ENCODE results near the gene TTBK1. TPM values are rescaled to one million over a fixed set of nuclear protein-coding genes. Genes with fewer than 3 reads are reported as not detected.

The TTBK1 gene
- total and polyA plus RNA-seq, 2 donors (not counting 1 experiment from before 2014, with no cell fraction given) = 0.07 TPM; not detected in 1

GRCh38 chr6:43307451-43308100, 64.3 kb downstream of the TTBK1 start:
- Histone ChIP-seq H3K36me3 (replicated peaks in 1 of 2; ENCODE audit: control extremely low read depth in 1 of 2, control insufficient read depth in 1 of 2, extremely low read depth in 1 of 2, insufficient read depth in 2 of 2, low read length in 1 of 2) (peaks cover 0 to 2% of the 10 kb centered on the region in 2 experiments), H3K79me2 (ENCODE audit: control insufficient read depth, insufficient read depth, low read length) (peaks cover 9% of the 10 kb centered on the region), H3K4me1 (ENCODE audit: control insufficient read depth in 2 of 2, insufficient read depth in 2 of 2, low read length in 2 of 2) (peaks cover 32 to 35% of the 10 kb centered on the region in 2 donors), H3K27me3 (replicated peaks in 1 of 4; ENCODE audit: control extremely low read depth in 1 of 4, control insufficient read depth in 3 of 4, insufficient read depth in 4 of 4, low read length in 3 of 4) (no peaks in the 10 kb centered on the region), H3K9me3 (ENCODE audit: control extremely low read depth in 1 of 3, control insufficient read depth in 2 of 3, insufficient read depth in 1 of 3, low read length in 2 of 3) (peaks cover 0 to 5% (median 0%) of the 10 kb centered on the region in 3 donors), H3K27ac (ENCODE audit: low read length in 2 of 2) (no peak overlapping the region), H3K4me3 (ENCODE audit: control extremely low read depth in 1 of 5, extremely low read depth in 1 of 5, insufficient read depth in 1 of 5, low read depth in 2 of 5, low read length in 4 of 5) (no peak overlapping the region), H4K20me1 (ENCODE audit: control insufficient read depth, insufficient read depth, low read length, poor library complexity, severe bottlenecking) (peaks cover 8% of the 10 kb centered on the region), H3K9ac (ENCODE audit: low read length) (peak overlapping the region; percentile 64), H2AFZ (ENCODE audit: insufficient read depth, low read depth, low read length, poor library complexity, severe bottlenecking) (no peak overlapping the region), H3K4me2 (replicated peaks; ENCODE audit: low read depth, low read length, poor library complexity, severe bottlenecking) (peak overlapping the region; percentile 88)
- TF ChIP-seq CTCF (IDR thresholded peaks at IDR 0.05) (no peak), EZH2 (IDR thresholded peaks at IDR 0.05; ENCODE audit: borderline replicate concordance, insufficient read depth, low read depth, low read length, poor library complexity, severe bottlenecking) (no peak)
- Mint-ChIP-seq H3K27me3 (no peaks in the 10 kb centered on the region), H3K9me3 (ENCODE audit: insufficient read depth) (no peaks in the 10 kb centered on the region), H3K4me3 (peak overlapping the region; percentile 50), H3K4me1 (peaks cover 36% of the 10 kb centered on the region), H3K27ac (peak overlapping the region; percentile 6)
- DNase-seq (no peak), ATAC-seq (ENCODE audit: low read depth) (no peak)
- ChIA-PET POLR2A (interaction anchor here (0.6 to 1.6 kb wide), 4 partner anchors 11 to 1420 kb away, joined by 4 to 5 read pairs (median 4); partner anchors contain the start of gene ZNF318), CTCF (interaction anchor here (0.9 to 4.5 kb wide), 25 partner anchors 10 to 89 kb away, joined by 3 to 48 read pairs (median 4); partner anchors contain the start of genes DNPH1, SLC22A7 and ZNF318)
- WGBS (ENCODE audit: insufficient coverage) = 100% methylated on average over 3 of the region's 5 CpGs
- intact Hi-C loops (cut with micrococcal nuclease) = loop anchor here (1.0 to 2.0 kb wide), 3 partner anchors 27 to 91 kb away; no protein-coding TSS in a partner anchor

Measured in B cell (primary cell).